CD4-positive, alpha-beta memory T cell (primary cell): ENCODE data around the gene ITGA3. TPM values are rescaled to one million over a fixed set of nuclear protein-coding genes. Genes with fewer than 3 reads are reported as not detected.

Source experiments
- CTCF ChIA-PET: fragments of 350-600 bp; sonication (Branson Sonifier 250); formaldehyde crosslinking; loops from one replicate; lab custom pipeline; 2021; ENCODE audit warnings: inconsistent platforms; ENCODE audit not compliant: partially characterized antibody; lab: Charles Lee
- POLR2A ChIA-PET: fragments of 350-600 bp; sonication (Branson Sonifier 250); formaldehyde crosslinking; loops from one replicate; lab custom pipeline; 2021; ENCODE audit not compliant: partially characterized antibody; lab: Charles Lee
- DNase-seq, 5 donors: peaks; one replicate each; pipeline versions ENCODE4 v3.0.0 to v3.0.0-alpha.2; 2020 to 2022; ENCODE audit warnings: mixed read lengths in 1 of 5
- H3K27ac ChIP-seq: one replicate; pipeline ENCODE4 v1.7.0; 2013; ENCODE audit warnings: low read depth, low read length
- H3K27me3 ChIP-seq: 2 replicates; pipeline ENCODE4 v1.7.0; 2013; ENCODE audit warnings: mild to moderate bottlenecking, low read length, moderate library complexity; ENCODE audit not compliant: insufficient read depth
- H3K36me3 ChIP-seq: 2 replicates; pipeline ENCODE4 v1.7.0; 2013; ENCODE audit warnings: mild to moderate bottlenecking, low read length, moderate library complexity; ENCODE audit not compliant: insufficient read depth
- H3K4me1 ChIP-seq: 2 replicates; pipeline ENCODE4 v1.7.0; 2013; ENCODE audit warnings: mild to moderate bottlenecking, low read length, moderate library complexity; ENCODE audit not compliant: insufficient read depth
- H3K4me3 ChIP-seq, 2 donors: one replicate each; pipeline ENCODE4 v1.7.0; 2013; ENCODE audit warnings: low read length in 2 of 2, mild to moderate bottlenecking in 1 of 2
- H3K9me3 ChIP-seq, 2 donors: one replicate each; pipeline ENCODE4 v1.7.0; 2013; ENCODE audit warnings: low read length in 2 of 2, control low read depth in 1 of 2; ENCODE audit not compliant: control insufficient read depth in 1 of 2
- H3K27ac Mint-ChIP-seq, 7 donors: one replicate each; pipeline ENCODE4 v1.8.0; 2020 to 2021; ENCODE audit warnings: mixed read lengths in 7 of 7, mild to moderate bottlenecking in 6 of 7, inconsistent platforms in 3 of 7, moderate library complexity in 3 of 7
- H3K27me3 Mint-ChIP-seq, 2 donors: one replicate each; pipeline ENCODE4 v1.8.0; 2020 to 2021; ENCODE audit warnings: mixed read lengths in 2 of 2
- H3K36me3 Mint-ChIP-seq, 2 donors: one replicate each; pipeline ENCODE4 v1.8.0; 2020 to 2021; ENCODE audit warnings: mixed read lengths in 2 of 2, inconsistent platforms in 1 of 2, mild to moderate bottlenecking in 1 of 2
- H3K4me1 Mint-ChIP-seq, 4 donors: one replicate each; pipeline ENCODE4 v1.8.0; 2020 to 2021; ENCODE audit warnings: mixed read lengths in 4 of 4, mild to moderate bottlenecking in 1 of 4
- H3K4me3 Mint-ChIP-seq, 8 donors: one replicate each; pipeline ENCODE4 v1.8.0; 2020 to 2021; ENCODE audit warnings: mixed read lengths in 8 of 8, mild to moderate bottlenecking in 7 of 8, moderate library complexity in 6 of 8, inconsistent platforms in 3 of 8
- H3K9me3 Mint-ChIP-seq, 8 donors: one replicate each; pipeline ENCODE4 v1.8.0; 2020 to 2021; ENCODE audit warnings: mixed read lengths in 8 of 8, mild to moderate bottlenecking in 5 of 8, inconsistent platforms in 3 of 8, moderate library complexity in 1 of 8
- intact Hi-C: fragments of 100-400 bp; cut with micrococcal nuclease; formaldehyde crosslinking; loops from one replicate; pipeline ENCODE4 v1.15.1; 2023
- polyA plus RNA-seq, 2 donors: library from polyadenylated mRNA; unstranded; fragments of 300-500 nt; fragmentation: Illumina TruSeq; gene quantifications; one replicate each; pipeline ENCODE4 v1.2.3, GENCODE V29; 2021
- total RNA-seq, 2 experiments: library from RNA; stranded (reverse); gene quantifications; one replicate each; pipeline ENCODE4 v1.2.3, GENCODE V29; 2021

The ITGA3 gene
- total and polyA plus RNA-seq, 4 experiments from 2014 or later: 1.6 to 16.3 (median 9.4) TPM

DNA sequence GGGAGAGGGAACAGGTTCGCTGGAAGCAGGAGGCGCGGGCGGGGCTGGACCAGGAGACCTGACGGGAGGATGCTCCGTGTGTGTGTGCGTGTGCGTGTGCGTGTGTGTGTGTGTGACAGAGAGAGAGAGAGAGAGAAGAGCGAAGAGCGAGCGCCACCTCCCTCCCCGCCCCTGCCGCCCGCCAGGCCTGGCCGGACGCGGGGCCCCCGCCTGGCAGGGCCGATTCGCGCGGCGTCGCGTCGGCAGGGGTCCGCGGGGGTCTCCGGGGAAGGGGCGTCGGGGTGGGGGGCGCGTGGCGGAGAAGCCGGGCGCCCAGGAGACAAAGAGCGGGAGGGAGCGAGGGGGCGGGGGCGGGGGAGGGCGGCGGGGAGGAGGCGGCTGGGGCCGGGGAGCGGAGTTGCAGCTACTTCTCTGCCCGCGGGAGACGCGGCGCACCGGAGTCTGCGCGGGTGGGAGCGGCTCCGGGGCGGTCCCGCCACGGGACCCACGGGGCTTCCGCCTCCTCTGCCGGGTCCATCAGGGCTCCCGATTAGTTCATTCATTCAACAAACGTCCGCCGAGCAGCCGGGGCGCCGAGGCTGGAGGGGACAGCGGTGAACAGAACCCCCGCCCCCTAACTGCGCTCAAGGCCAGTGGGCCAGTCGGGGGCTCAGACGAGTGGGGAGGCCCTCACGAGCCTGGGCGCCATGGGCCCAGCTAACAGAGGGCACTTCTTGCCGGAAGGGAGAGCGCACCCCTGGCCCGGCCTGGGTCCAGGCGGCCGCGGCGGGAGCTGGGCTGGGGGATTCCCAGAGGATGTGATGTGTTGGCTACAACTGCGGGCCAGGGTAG, 74.0 kb downstream of the ITGA3 start, which contains the start of gene SAMD14:
TSS of gene SAMD14 (minus strand) at position 433 of the 831 bp plus-strand sequence. CDS start 5,201 bp downstream, outside the sequence.
- DNase-seq: peak; percentile 63 to 80 (median 68)
- POLR2A ChIA-PET: interaction anchor here (1.0 to 4.4 kb wide), 8 partner anchors 9 to 49 kb away, joined by 3 to 27 read pairs (median 6); partner anchors contain the start of gene PPP1R9B
- Mint-ChIP-seq H3K4me3 (peak within 1 kb of the TSS; percentile 76 to 95 (median 84)), H3K27me3 (peaks cover 3 to 7% of the 10 kb centered on the region in 2 donors), H3K9me3 (peaks cover 0 to 2% (median 0%) of the 10 kb centered on the region in 8 donors), H3K27ac (peak within 1 kb of the TSS; percentile 72 to 99 (median 92)), H3K4me1 (peaks cover 11 to 42% (median 26%) of the 10 kb centered on the region in 4 donors), H3K36me3 (peaks cover 4 to 30% of the 10 kb centered on the region in 2 donors)
- Histone ChIP-seq H3K27me3 (peaks cover 6% of the 10 kb centered on the region), H3K4me1 (peaks cover 26% of the 10 kb centered on the region), H3K4me3 (peak within 1 kb of the TSS in 1 of 2 donors; percentile 49), H3K36me3 (peaks cover 6% of the 10 kb centered on the region), H3K9me3 (no peaks in the 10 kb centered on the region), H3K27ac (no peak within 1 kb of the TSS)
- CTCF ChIA-PET: interaction anchor here (0.6 to 2.1 kb wide), 7 partner anchors 9 to 48 kb away, joined by 3 to 7 read pairs (median 4); no protein-coding TSS in a partner anchor
- intact Hi-C loops: loop anchor here (1.0 kb wide), 1 partner anchor 35 kb away; the partner anchor contains the start of gene PDK2

DNA sequence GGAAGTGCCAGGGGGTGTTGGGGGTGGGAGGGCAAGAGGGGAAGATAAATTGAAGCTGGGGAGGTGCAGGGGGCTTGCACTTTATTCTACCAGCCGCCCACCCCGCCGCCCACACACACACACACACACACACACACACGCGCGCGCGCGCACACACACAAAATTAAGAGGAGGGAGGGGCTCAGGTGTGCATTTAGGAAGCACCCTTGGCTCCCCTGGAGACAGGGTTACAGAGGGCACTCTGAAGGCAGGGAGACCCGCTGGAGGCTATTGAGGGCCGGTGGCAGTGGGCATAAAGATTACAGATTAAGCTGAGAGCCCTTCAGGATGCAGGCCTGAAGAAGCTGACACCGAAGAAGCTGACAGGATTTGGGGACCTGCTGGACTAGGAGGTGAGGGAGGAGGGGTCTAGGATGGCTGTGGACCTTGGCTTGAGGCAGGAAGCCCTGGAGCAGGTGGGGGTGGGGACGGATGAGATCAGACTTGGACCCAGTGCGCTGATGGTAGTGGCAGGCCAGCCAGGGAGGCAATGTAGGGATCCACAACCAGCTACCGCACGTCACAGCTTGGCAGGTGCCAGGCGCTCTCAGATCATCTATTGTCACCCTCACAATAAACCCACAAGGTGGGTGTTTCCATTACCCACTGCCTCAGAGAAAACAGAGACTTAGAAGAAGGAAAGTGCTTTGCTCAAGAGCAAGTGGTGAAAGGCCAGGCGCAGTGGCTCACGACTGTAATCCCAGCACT, 74.8 kb downstream of the ITGA3 start:
- CTCF ChIA-PET: interaction anchor here (1.0 to 2.1 kb wide), 7 partner anchors 8 to 47 kb away, joined by 3 to 9 read pairs (median 6); no protein-coding TSS in a partner anchor
- H3K27ac ChIP-seq: no peak overlapping the region
- DNase-seq: peak in 2 of 5 donors; percentile 37 to 71
- peaks cover 7 to 35% of the 10 kb centered on the region in 2 donors for H3K36me3 Mint-ChIP-seq
- peaks cover 26% of the 10 kb centered on the region for H3K4me1 ChIP-seq
- peak overlapping the region in 5 of 7 donors; percentile 49 to 99 (median 85) for H3K27ac Mint-ChIP-seq
- peaks cover 11 to 42% (median 26%) of the 10 kb centered on the region in 4 donors for H3K4me1 Mint-ChIP-seq
- intact Hi-C loops: no loop called here
- peaks cover 3 to 7% of the 10 kb centered on the region in 2 donors for H3K27me3 Mint-ChIP-seq
- POLR2A ChIA-PET: interaction anchor here (1.0 to 4.4 kb wide), 8 partner anchors 8 to 48 kb away, joined by 3 to 27 read pairs (median 6); partner anchors contain the start of gene PPP1R9B
- peak overlapping the region; percentile 61 to 95 (median 76) for H3K4me3 Mint-ChIP-seq
- H3K9me3 Mint-ChIP-seq: peaks cover 0 to 2% (median 0%) of the 10 kb centered on the region in 8 donors
- H3K9me3 ChIP-seq: no peaks in the 10 kb centered on the region
- H3K4me3 ChIP-seq: no peak overlapping the region
- H3K36me3 ChIP-seq: peaks cover 11% of the 10 kb centered on the region
- peaks cover 6% of the 10 kb centered on the region for H3K27me3 ChIP-seq

GRCh38 chr17:50132104-50132794, 76.3 kb downstream of the ITGA3 start:
- peak overlapping the region in 3 of 8 donors; percentile 9 to 40 (median 20) for H3K4me3 Mint-ChIP-seq
- Histone ChIP-seq H3K36me3 (peaks cover 27% of the 10 kb centered on the region), H3K27me3 (peaks cover 6% of the 10 kb centered on the region), H3K27ac (no peak overlapping the region), H3K4me1 (peaks cover 28% of the 10 kb centered on the region), H3K4me3 (no peak overlapping the region), H3K9me3 (no peaks in the 10 kb centered on the region)
- ChIA-PET CTCF (interaction anchor here (1.2 to 2.1 kb wide), 4 partner anchors 15 to 38 kb away, joined by 3 to 9 read pairs (median 6); no protein-coding TSS in a partner anchor), POLR2A (interaction anchor here (0.9 to 4.4 kb wide), 7 partner anchors 9 to 29 kb away, joined by 3 to 27 read pairs (median 5); partner anchors contain the start of gene PPP1R9B)
- peaks cover 11 to 51% (median 28%) of the 10 kb centered on the region in 4 donors for H3K4me1 Mint-ChIP-seq
- peaks cover 3 to 7% of the 10 kb centered on the region in 2 donors for H3K27me3 Mint-ChIP-seq
- H3K27ac Mint-ChIP-seq: peak overlapping the region in 6 of 7 donors; percentile 1 to 99 (median 50)
- peaks cover 0 to 2% (median 0%) of the 10 kb centered on the region in 8 donors for H3K9me3 Mint-ChIP-seq
- intact Hi-C loops: no loop called here
- peaks cover 22 to 49% of the 10 kb centered on the region in 2 donors for H3K36me3 Mint-ChIP-seq
- no peak for DNase-seq

GRCh38 chr17:50133028-50133768, 77.3 kb downstream of the ITGA3 start:
- Histone ChIP-seq H3K27me3 (peaks cover 6% of the 10 kb centered on the region), H3K9me3 (no peaks in the 10 kb centered on the region), H3K36me3 (peaks cover 36% of the 10 kb centered on the region), H3K4me1 (peaks cover 29% of the 10 kb centered on the region), H3K4me3 (no peak overlapping the region), H3K27ac (no peak overlapping the region)
- H3K27ac Mint-ChIP-seq: peak overlapping the region in 6 of 7 donors; percentile 30 to 75 (median 56)
- no peak overlapping the region for H3K4me3 Mint-ChIP-seq
- ChIA-PET POLR2A (interaction anchor here (1.1 to 4.4 kb wide), 5 partner anchors 13 to 28 kb away, joined by 3 to 27 read pairs (median 5); partner anchors contain the start of gene PPP1R9B), CTCF (interaction anchor here (1.2 to 1.3 kb wide), 2 partner anchors 16 to 25 kb away, joined by 3 to 5 read pairs; no protein-coding TSS in a partner anchor)
- intact Hi-C loops: no loop called here
- peaks cover 0 to 2% (median 0%) of the 10 kb centered on the region in 8 donors for H3K9me3 Mint-ChIP-seq
- H3K36me3 Mint-ChIP-seq: peaks cover 31 to 58% of the 10 kb centered on the region in 2 donors
- DNase-seq: no peak
- H3K4me1 Mint-ChIP-seq: peaks cover 9 to 55% (median 30%) of the 10 kb centered on the region in 4 donors
- H3K27me3 Mint-ChIP-seq: peaks cover 3 to 7% of the 10 kb centered on the region in 2 donors

DNA sequence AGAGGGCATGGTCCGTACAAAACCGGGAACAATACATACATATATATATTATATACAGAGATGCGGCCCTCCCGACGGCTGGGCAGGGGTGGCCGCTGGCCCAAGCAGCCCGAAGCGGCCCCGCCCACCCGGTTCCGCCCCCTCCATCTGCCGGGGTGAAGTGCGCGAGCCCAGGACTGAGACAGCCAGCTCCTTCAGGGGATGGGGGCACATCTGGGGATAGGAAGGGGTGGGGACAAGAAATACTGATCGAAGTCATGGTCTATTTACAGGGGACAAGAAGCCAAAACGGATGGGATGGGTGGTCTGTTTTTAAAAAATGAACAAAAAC, 77.8 kb downstream of the ITGA3 start:
- intact Hi-C loops: no loop called here
- Histone ChIP-seq H3K27ac (no peak overlapping the region), H3K27me3 (peaks cover 2% of the 10 kb centered on the region), H3K9me3 (no peaks in the 10 kb centered on the region), H3K36me3 (peaks cover 41% of the 10 kb centered on the region), H3K4me3 (no peak overlapping the region), H3K4me1 (peaks cover 26% of the 10 kb centered on the region)
- Mint-ChIP-seq H3K4me3 (no peak overlapping the region), H3K9me3 (no peaks in the 10 kb centered on the region), H3K36me3 (peaks cover 36 to 63% of the 10 kb centered on the region in 2 donors), H3K27ac (peak overlapping the region in 1 of 7 donors; percentile 60), H3K27me3 (peaks cover 3 to 6% of the 10 kb centered on the region in 2 donors), H3K4me1 (peaks cover 7 to 56% (median 31%) of the 10 kb centered on the region in 4 donors)
- DNase-seq: peak in 1 of 5 donors; percentile 16
- POLR2A ChIA-PET: interaction anchor here (2.5 to 4.4 kb wide), 2 partner anchors 17 to 27 kb away, joined by 8 to 27 read pairs; partner anchors contain the start of gene PPP1R9B
- CTCF ChIA-PET: no interaction called here
